ENCODE results near the gene BCL2. TPM values are rescaled to one million over a fixed set of nuclear protein-coding genes. Genes with fewer than 3 reads are reported as not detected.

Gene BCL2
- total and polyA plus RNA-seq, 2 experiments from 2014 or later, result 0.02 to 0.98 TPM

- no peak overlapping the region for H3K4me3 ChIP-seq
- no peak for DNase-seq (ENCODE audit: low read depth in 1 of 2, low spot score in 1 of 2)
These were observed 31.8 kb downstream of the BCL2 start for GRCh38 chr18:63287691-63288220.

GRCh38 chr18:63286926-63287325 lies 32.6 kb downstream of the BCL2 start:
- H3K4me1 ChIP-seq (ENCODE audit: low read depth), result peaks cover 18% of the 10 kb centered on the region
- DNase-seq (ENCODE audit: low read depth in 1 of 2, low spot score in 1 of 2), result no peak
- no peaks in the 10 kb centered on the region for H3K27me3 ChIP-seq
- TF ChIP-seq, protein P1, sequence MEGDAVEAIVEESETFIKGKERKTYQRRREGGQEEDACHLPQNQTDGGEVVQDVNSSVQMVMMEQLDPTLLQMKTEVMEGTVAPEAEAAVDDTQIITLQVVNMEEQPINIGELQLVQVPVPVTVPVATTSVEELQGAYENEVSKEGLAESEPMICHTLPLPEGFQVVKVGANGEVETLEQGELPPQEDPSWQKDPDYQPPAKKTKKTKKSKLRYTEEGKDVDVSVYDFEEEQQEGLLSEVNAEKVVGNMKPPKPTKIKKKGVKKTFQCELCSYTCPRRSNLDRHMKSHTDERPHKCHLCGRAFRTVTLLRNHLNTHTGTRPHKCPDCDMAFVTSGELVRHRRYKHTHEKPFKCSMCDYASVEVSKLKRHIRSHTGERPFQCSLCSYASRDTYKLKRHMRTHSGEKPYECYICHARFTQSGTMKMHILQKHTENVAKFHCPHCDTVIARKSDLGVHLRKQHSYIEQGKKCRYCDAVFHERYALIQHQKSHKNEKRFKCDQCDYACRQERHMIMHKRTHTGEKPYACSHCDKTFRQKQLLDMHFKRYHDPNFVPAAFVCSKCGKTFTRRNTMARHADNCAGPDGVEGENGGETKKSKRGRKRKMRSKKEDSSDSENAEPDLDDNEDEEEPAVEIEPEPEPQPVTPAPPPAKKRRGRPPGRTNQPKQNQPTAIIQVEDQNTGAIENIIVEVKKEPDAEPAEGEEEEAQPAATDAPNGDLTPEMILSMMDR (IDR thresholded peaks at IDR 0.05; ENCODE audit: low read depth, low read length), result no peak
- H3K36me3 ChIP-seq, result no peaks in the 10 kb centered on the region
- no peak overlapping the region for H3K27ac ChIP-seq
- no peak overlapping the region for H3K4me3 ChIP-seq
- H3K9me3 ChIP-seq (ENCODE audit: low read depth), result no peaks in the 10 kb centered on the region

More at GRCh38 chr18:63287691-63288220, 31.8 kb downstream of the BCL2 start:
- Histone ChIP-seq H3K9me3 (ENCODE audit: low read depth) (no peaks in the 10 kb centered on the region), H3K4me1 (ENCODE audit: low read depth) (peaks cover 18% of the 10 kb centered on the region), H3K27ac (no peak overlapping the region), H3K27me3 (no peaks in the 10 kb centered on the region), H3K36me3 (no peaks in the 10 kb centered on the region)
- TF ChIP-seq, protein P1 (IDR thresholded peaks at IDR 0.05; ENCODE audit: low read depth, low read length), result no peak

DNA sequence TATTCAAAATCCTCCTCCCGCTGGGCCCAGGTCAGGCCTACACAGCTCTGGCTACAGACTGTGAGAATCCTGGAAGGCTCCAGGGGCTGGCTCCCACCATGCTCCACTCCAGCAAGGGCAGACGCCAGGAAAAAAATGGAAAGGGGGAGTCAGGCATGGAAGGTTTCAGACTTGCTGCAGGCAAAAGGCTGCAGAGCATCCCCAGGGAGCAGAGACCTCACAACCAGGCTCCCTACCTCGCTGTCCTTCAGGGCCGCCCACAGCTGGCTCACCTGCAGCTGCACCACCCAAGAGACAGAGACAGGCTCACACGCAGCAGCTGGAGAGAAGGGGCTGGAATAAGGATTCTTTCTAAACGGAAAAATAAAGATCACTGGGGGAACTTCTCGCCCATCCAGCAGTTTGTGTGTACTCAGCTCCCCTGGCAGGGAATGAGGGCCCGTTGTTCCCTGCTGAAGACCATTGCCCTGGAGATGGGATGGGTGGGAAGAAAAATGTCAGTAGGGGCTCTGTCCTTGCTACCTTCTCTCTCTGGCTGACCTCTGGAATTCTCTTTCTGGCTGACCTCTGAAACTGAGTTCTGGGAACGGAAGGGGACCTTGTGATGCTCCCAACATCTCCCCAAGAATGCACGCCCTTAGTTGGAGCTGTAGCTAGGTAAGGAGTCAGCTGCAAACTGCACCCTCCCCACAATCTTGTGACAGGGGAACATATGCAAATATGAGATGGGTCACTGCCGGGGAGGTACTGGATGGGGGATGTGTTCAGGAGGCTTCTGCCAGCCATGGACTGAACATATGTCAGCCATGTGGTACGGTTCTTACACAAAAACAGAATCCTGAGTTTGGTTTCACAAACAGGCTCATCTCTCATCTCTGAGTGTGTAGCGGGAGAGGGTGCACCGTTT lies 34.5 kb downstream of the BCL2 start:
- Histone ChIP-seq H3K9me3 (ENCODE audit: low read depth) (no peaks in the 10 kb centered on the region), H3K4me3 (no peak overlapping the region), H3K36me3 (no peaks in the 10 kb centered on the region), H3K27me3 (no peaks in the 10 kb centered on the region), H3K27ac (no peak overlapping the region), H3K4me1 (ENCODE audit: low read depth) (peaks cover under 1% of the 10 kb centered on the region)
- no peak for DNase-seq (ENCODE audit: low read depth in 1 of 2, low spot score in 1 of 2)
- TF ChIP-seq, protein P1 (IDR thresholded peaks at IDR 0.05; ENCODE audit: low read depth, low read length), result no peak

DNA sequence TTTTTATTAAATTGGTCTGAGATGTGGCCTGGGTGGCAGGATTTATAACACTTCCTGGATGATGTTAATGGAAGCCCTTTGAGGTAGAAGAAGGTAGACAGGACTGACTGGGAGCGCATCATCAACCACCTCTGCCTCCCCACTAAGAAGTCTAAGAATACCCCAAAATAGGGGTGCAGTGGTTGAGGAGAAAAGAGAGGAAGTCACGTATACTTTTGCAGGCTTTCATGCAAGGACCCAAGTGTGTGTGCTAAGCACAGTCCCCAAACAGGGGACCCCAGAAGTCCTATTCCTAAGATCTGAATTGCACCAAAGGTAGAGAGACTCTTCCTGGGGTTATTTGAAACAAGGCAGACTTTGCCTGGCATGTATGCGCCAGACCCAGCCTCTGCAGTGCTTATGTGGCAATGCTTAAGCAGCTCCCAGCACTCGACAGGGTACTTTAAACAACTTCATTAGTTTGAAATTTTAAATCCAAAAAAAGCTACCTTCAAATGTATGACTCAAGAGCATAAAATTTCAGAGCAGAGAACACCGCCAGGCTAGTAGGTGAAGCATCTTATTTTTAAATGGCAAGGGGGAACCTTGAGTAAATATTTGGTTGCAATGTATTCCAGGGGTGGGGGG lies 35.3 kb downstream of the BCL2 start:
- Histone ChIP-seq H3K4me1 (ENCODE audit: low read depth) (no peaks in the 10 kb centered on the region), H3K36me3 (no peaks in the 10 kb centered on the region), H3K27me3 (no peaks in the 10 kb centered on the region), H3K4me3 (no peak overlapping the region), H3K9me3 (ENCODE audit: low read depth) (no peaks in the 10 kb centered on the region), H3K27ac (no peak overlapping the region)
- DNase-seq (ENCODE audit: low read depth in 1 of 2, low spot score in 1 of 2), result no peak
- TF ChIP-seq, protein P1 (IDR thresholded peaks at IDR 0.05; ENCODE audit: low read depth, low read length), result no peak

- H3K4me3 ChIP-seq, result no peak overlapping the region
- H3K27ac ChIP-seq, result no peak overlapping the region
- TF ChIP-seq, protein P1 (IDR thresholded peaks at IDR 0.05; ENCODE audit: low read depth, low read length), result no peak
- no peaks in the 10 kb centered on the region for H3K4me1 ChIP-seq (ENCODE audit: low read depth)
- H3K27me3 ChIP-seq, result no peaks in the 10 kb centered on the region
- DNase-seq (ENCODE audit: low read depth in 1 of 2, low spot score in 1 of 2), result no peak
- no peaks in the 10 kb centered on the region for H3K36me3 ChIP-seq
- H3K9me3 ChIP-seq (ENCODE audit: low read depth), result no peaks in the 10 kb centered on the region
These were observed 36.1 kb downstream of the BCL2 start for GRCh38 chr18:63283305-63284094.

All from cardiac muscle cell (in vitro differentiated cells and primary cell).